ENCODE results near the gene FAM168A. TPM values are rescaled to one million over a fixed set of nuclear protein-coding genes. Genes with fewer than 3 reads are reported as not detected.

Gene FAM168A
- total RNA-seq, 5 donors from 2014 or later (not counting 1 experiment from before 2014, with no cell fraction given): 23.6 to 27.0 (median 24.7) TPM

DNA sequence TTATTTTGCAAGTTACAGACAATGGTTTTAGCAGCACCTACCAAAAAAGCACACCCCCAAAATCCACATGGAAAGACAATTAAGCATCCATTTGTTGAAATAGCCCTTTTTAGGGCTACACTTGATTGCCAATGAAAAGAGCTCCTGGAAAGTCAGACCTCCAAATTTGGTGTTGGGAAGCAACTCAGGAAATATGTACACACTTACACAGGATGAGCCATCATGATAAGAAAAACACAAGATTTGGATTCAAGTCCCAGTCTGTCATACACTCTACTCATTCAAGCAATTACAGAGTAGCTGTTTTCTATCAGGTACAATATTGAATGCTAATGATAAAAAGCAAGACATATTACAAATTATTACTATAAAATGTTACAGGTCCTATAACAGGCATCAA is 31.5 kb downstream of the FAM168A start:
- no peak overlapping the region for H3K4me3 Mint-ChIP-seq
- peaks cover 33% of the 10 kb centered on the region for H3K36me3 Mint-ChIP-seq
- H3K27ac Mint-ChIP-seq: no peak overlapping the region
- no peak overlapping the region for H3K4me3 ChIP-seq (ENCODE audit: control insufficient read depth in 1 of 2, extremely low read depth in 1 of 2, low read length in 1 of 2)
- POLR2A ChIA-PET: interaction anchor here in 1 of 2 donors (0.6 kb wide), 1 partner anchor 222 kb away, joined by 15 read pairs; no protein-coding TSS in a partner anchor
- DNase-seq (no peak), ATAC-seq (replicated peaks in 1 of 4) (no peak)
- H3K27ac ChIP-seq (ENCODE audit: low read length): no peak overlapping the region
- H3K4me1 ChIP-seq (ENCODE audit: control insufficient read depth in 1 of 2, extremely low read depth in 1 of 2, insufficient read depth in 2 of 2, low read length in 2 of 2): no peaks in the 10 kb centered on the region
- H3K9me3 ChIP-seq: no peaks in the 10 kb centered on the region
- H3K27me3 Mint-ChIP-seq: no peaks in the 10 kb centered on the region
- no peaks in the 10 kb centered on the region for H3K27me3 ChIP-seq (replicated peaks in 1 of 2; ENCODE audit: control insufficient read depth in 2 of 2, extremely low read depth in 1 of 2, insufficient read depth in 2 of 2, low read length in 1 of 2)
- H3K4me1 Mint-ChIP-seq: peaks cover 2 to 14% (median 5%) of the 10 kb centered on the region in 3 donors
- no peaks in the 10 kb centered on the region for H3K9me3 Mint-ChIP-seq
- CTCF ChIA-PET: no interaction called here
- H3K36me3 ChIP-seq (ENCODE audit: control insufficient read depth in 2 of 2, extremely low read depth in 1 of 2, insufficient read depth in 1 of 2, low read length in 1 of 2): no peaks in the 10 kb centered on the region

GRCh38 chr11:73565804-73566203 is 32.1 kb downstream of the FAM168A start:
- peaks cover under 1 to 12% (median 5%) of the 10 kb centered on the region in 3 donors for H3K4me1 Mint-ChIP-seq
- no peak overlapping the region for H3K4me3 ChIP-seq (ENCODE audit: control insufficient read depth in 1 of 2, extremely low read depth in 1 of 2, low read length in 1 of 2)
- no peak overlapping the region for H3K27ac ChIP-seq (ENCODE audit: low read length)
- no peak overlapping the region for H3K4me3 Mint-ChIP-seq
- H3K9me3 ChIP-seq: no peaks in the 10 kb centered on the region
- H3K27me3 ChIP-seq (replicated peaks in 1 of 2; ENCODE audit: control insufficient read depth in 2 of 2, extremely low read depth in 1 of 2, insufficient read depth in 2 of 2, low read length in 1 of 2): no peaks in the 10 kb centered on the region
- H3K36me3 Mint-ChIP-seq: peaks cover 32% of the 10 kb centered on the region
- H3K9me3 Mint-ChIP-seq: no peaks in the 10 kb centered on the region
- POLR2A ChIA-PET: no interaction called here
- no CpG with 5 or more reads among the region's 1 CpG for WGBS (ENCODE audit: insufficient coverage)
- ATAC-seq (replicated peaks in 1 of 4): no peak
- no peak overlapping the region for H3K27ac Mint-ChIP-seq
- CTCF ChIA-PET: no interaction called here
- DNase-seq: no peak
- no peaks in the 10 kb centered on the region for H3K4me1 ChIP-seq (ENCODE audit: control insufficient read depth in 1 of 2, extremely low read depth in 1 of 2, insufficient read depth in 2 of 2, low read length in 2 of 2)
- no peaks in the 10 kb centered on the region for H3K27me3 Mint-ChIP-seq
- H3K36me3 ChIP-seq (ENCODE audit: control insufficient read depth in 2 of 2, extremely low read depth in 1 of 2, insufficient read depth in 1 of 2, low read length in 1 of 2): no peaks in the 10 kb centered on the region

- H3K27me3 ChIP-seq (replicated peaks in 1 of 2; ENCODE audit: control insufficient read depth in 2 of 2, extremely low read depth in 1 of 2, insufficient read depth in 2 of 2, low read length in 1 of 2): no peaks in the 10 kb centered on the region
- Mint-ChIP-seq H3K27ac (no peak overlapping the region), H3K9me3 (no peaks in the 10 kb centered on the region), H3K4me3 (no peak overlapping the region), H3K4me1 (peaks cover 0 to 12% (median 5%) of the 10 kb centered on the region in 3 donors), H3K36me3 (peaks cover 28% of the 10 kb centered on the region), H3K27me3 (no peaks in the 10 kb centered on the region)
- H3K4me3 ChIP-seq (ENCODE audit: control insufficient read depth in 1 of 2, extremely low read depth in 1 of 2, low read length in 1 of 2): no peak overlapping the region
- no peaks in the 10 kb centered on the region for H3K4me1 ChIP-seq (ENCODE audit: control insufficient read depth in 1 of 2, extremely low read depth in 1 of 2, insufficient read depth in 2 of 2, low read length in 2 of 2)
- POLR2A ChIA-PET: interaction anchor here in 1 of 2 donors (0.7 kb wide), 1 partner anchor 14 kb away, joined by 6 read pairs; no protein-coding TSS in a partner anchor
- no peak for ATAC-seq (replicated peaks in 1 of 4)
- H3K36me3 ChIP-seq (ENCODE audit: control insufficient read depth in 2 of 2, extremely low read depth in 1 of 2, insufficient read depth in 1 of 2, low read length in 1 of 2): no peaks in the 10 kb centered on the region
- WGBS (ENCODE audit: insufficient coverage): no CpG with 5 or more reads among the region's 2 CpGs
- no peak for DNase-seq
- CTCF ChIA-PET: interaction anchor here (0.6 to 0.7 kb wide), 3 partner anchors 12 to 1189 kb away, joined by 3 to 4 read pairs (median 3); no protein-coding TSS in a partner anchor
- no peak overlapping the region for H3K27ac ChIP-seq (ENCODE audit: low read length)
- H3K9me3 ChIP-seq: no peaks in the 10 kb centered on the region
Observed at GRCh38 chr11:73564903-73565302, 33.0 kb downstream of the FAM168A start.

DNA sequence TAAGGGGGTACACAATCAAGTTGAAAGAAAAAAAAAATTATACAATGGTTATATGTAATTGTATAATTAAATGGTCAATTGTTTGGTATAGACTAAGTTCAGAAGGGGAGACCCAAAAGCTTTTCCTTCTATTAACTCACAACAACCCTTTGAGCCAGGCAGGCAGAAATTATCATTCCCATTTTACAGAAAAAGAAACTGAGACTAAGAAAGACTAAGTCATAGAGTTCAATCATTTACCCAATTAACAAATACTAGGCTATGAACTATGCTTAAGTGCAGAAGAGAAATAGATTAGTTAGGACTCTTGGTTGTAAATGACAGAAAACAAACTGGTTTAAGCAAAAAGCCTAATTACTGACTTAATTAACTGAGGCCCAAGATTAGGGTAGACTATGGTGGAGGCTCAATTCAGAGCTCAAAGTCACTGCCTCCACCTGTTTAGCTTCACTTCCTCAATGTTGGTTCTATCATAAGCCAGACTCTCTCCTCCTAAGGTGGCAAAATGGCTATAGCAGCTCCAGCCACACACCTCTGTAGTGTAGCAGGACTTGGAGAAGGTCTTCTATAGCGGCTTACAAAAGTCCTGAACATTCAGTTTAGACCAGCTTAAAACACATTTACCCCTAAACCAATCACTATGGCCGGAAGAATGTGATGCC is 34.2 kb downstream of the FAM168A start:
- Mint-ChIP-seq H3K4me1 (peaks cover 0 to 12% (median 5%) of the 10 kb centered on the region in 3 donors), H3K4me3 (no peak overlapping the region), H3K27ac (no peak overlapping the region), H3K9me3 (no peaks in the 10 kb centered on the region), H3K27me3 (no peaks in the 10 kb centered on the region), H3K36me3 (peaks cover 25% of the 10 kb centered on the region)
- Histone ChIP-seq H3K4me1 (ENCODE audit: control insufficient read depth in 1 of 2, extremely low read depth in 1 of 2, insufficient read depth in 2 of 2, low read length in 2 of 2) (no peaks in the 10 kb centered on the region), H3K27me3 (replicated peaks in 1 of 2; ENCODE audit: control insufficient read depth in 2 of 2, extremely low read depth in 1 of 2, insufficient read depth in 2 of 2, low read length in 1 of 2) (no peaks in the 10 kb centered on the region), H3K4me3 (ENCODE audit: control insufficient read depth in 1 of 2, extremely low read depth in 1 of 2, low read length in 1 of 2) (no peak overlapping the region), H3K27ac (ENCODE audit: low read length) (no peak overlapping the region), H3K36me3 (ENCODE audit: control insufficient read depth in 2 of 2, extremely low read depth in 1 of 2, insufficient read depth in 1 of 2, low read length in 1 of 2) (no peaks in the 10 kb centered on the region), H3K9me3 (no peaks in the 10 kb centered on the region)
- no peak for DNase-seq
- ChIA-PET CTCF (interaction anchor here in 1 of 2 donors (0.6 kb wide), 2 partner anchors 61 to 158 kb away, joined by 3 read pairs; no protein-coding TSS in a partner anchor), POLR2A (no interaction called here)
- no CpG with 5 or more reads among the region's 2 CpGs for WGBS (ENCODE audit: insufficient coverage)
- no peak for ATAC-seq (replicated peaks in 1 of 4)

- peaks cover 24% of the 10 kb centered on the region for H3K36me3 Mint-ChIP-seq
Observed at GRCh38 chr11:73559743-73560142, 38.2 kb downstream of the FAM168A start.

GRCh38 chr11:73556966-73557365 is 40.9 kb downstream of the FAM168A start:
- Mint-ChIP-seq H3K4me1 (peaks cover 3 to 12% (median 4%) of the 10 kb centered on the region in 3 donors), H3K27me3 (no peaks in the 10 kb centered on the region), H3K9me3 (peaks cover 0 to 3% (median 0%) of the 10 kb centered on the region in 3 donors), H3K4me3 (no peak overlapping the region), H3K36me3 (peaks cover 32% of the 10 kb centered on the region), H3K27ac (no peak overlapping the region)
- DNase-seq (no peak), ATAC-seq (replicated peaks in 1 of 4) (no peak)
- ChIA-PET POLR2A (no interaction called here), CTCF (no interaction called here)
- Histone ChIP-seq H3K27me3 (replicated peaks in 1 of 2; ENCODE audit: control insufficient read depth in 2 of 2, extremely low read depth in 1 of 2, insufficient read depth in 2 of 2, low read length in 1 of 2) (no peaks in the 10 kb centered on the region), H3K9me3 (no peaks in the 10 kb centered on the region), H3K4me1 (ENCODE audit: control insufficient read depth in 1 of 2, extremely low read depth in 1 of 2, insufficient read depth in 2 of 2, low read length in 2 of 2) (no peaks in the 10 kb centered on the region), H3K27ac (ENCODE audit: low read length) (no peak overlapping the region), H3K36me3 (ENCODE audit: control insufficient read depth in 2 of 2, extremely low read depth in 1 of 2, insufficient read depth in 1 of 2, low read length in 1 of 2) (no peaks in the 10 kb centered on the region), H3K4me3 (ENCODE audit: control insufficient read depth in 1 of 2, extremely low read depth in 1 of 2, low read length in 1 of 2) (no peak overlapping the region)
- WGBS (ENCODE audit: insufficient coverage): no CpG with 5 or more reads among the region's 3 CpGs

More at GRCh38 chr11:73559743-73560142, 38.2 kb downstream of the FAM168A start:
- Mint-ChIP-seq H3K27me3 (no peaks in the 10 kb centered on the region), H3K4me1 (peaks cover 0 to 5% (median under 1%) of the 10 kb centered on the region in 3 donors), H3K27ac (no peak overlapping the region), H3K9me3 (peaks cover 0 to 3% (median 0%) of the 10 kb centered on the region in 3 donors), H3K4me3 (no peak overlapping the region)
- CTCF ChIA-PET: no interaction called here
- H3K9me3 ChIP-seq: no peaks in the 10 kb centered on the region
- no peak overlapping the region for H3K4me3 ChIP-seq (ENCODE audit: control insufficient read depth in 1 of 2, extremely low read depth in 1 of 2, low read length in 1 of 2)
- H3K36me3 ChIP-seq (ENCODE audit: control insufficient read depth in 2 of 2, extremely low read depth in 1 of 2, insufficient read depth in 1 of 2, low read length in 1 of 2): no peaks in the 10 kb centered on the region
- ATAC-seq (replicated peaks in 1 of 4) (no peak), DNase-seq (no peak)
- H3K27ac ChIP-seq (ENCODE audit: low read length): no peak overlapping the region
- no peaks in the 10 kb centered on the region for H3K27me3 ChIP-seq (replicated peaks in 1 of 2; ENCODE audit: control insufficient read depth in 2 of 2, extremely low read depth in 1 of 2, insufficient read depth in 2 of 2, low read length in 1 of 2)
- POLR2A ChIA-PET: no interaction called here
- no peaks in the 10 kb centered on the region for H3K4me1 ChIP-seq (ENCODE audit: control insufficient read depth in 1 of 2, extremely low read depth in 1 of 2, insufficient read depth in 2 of 2, low read length in 2 of 2)

Measured in T-cell (primary cell).